NCI-H1105 (cell line): ENCODE measurements around the gene CAPN3.

ENCODE experiments used
- DNase-seq: peaks from one replicate; lab custom pipeline; 2025; lab: John Stamatoyannopoulos, UW

The CAPN3 gene

DNA sequence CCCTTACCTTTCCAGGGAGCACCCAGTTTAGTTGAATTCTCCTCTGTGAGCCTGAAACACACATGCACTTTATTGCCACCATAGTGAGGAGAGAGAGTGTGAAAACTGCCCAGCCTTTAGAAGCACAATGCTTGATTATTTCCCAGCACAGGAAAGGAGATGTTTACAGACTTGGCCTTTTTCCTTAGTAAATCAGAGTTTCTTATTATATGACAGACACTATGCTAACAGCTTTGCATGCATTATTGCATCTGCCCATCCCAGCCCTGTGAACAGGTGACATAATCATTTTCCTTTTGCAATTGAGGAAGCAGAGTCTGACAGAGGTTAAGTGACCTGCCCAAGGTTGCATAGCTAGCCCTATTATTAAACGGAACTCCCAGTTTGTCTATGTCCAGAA is 36.5 kb downstream of the CAPN3 start:
- DNase-seq = no peak

DNA sequence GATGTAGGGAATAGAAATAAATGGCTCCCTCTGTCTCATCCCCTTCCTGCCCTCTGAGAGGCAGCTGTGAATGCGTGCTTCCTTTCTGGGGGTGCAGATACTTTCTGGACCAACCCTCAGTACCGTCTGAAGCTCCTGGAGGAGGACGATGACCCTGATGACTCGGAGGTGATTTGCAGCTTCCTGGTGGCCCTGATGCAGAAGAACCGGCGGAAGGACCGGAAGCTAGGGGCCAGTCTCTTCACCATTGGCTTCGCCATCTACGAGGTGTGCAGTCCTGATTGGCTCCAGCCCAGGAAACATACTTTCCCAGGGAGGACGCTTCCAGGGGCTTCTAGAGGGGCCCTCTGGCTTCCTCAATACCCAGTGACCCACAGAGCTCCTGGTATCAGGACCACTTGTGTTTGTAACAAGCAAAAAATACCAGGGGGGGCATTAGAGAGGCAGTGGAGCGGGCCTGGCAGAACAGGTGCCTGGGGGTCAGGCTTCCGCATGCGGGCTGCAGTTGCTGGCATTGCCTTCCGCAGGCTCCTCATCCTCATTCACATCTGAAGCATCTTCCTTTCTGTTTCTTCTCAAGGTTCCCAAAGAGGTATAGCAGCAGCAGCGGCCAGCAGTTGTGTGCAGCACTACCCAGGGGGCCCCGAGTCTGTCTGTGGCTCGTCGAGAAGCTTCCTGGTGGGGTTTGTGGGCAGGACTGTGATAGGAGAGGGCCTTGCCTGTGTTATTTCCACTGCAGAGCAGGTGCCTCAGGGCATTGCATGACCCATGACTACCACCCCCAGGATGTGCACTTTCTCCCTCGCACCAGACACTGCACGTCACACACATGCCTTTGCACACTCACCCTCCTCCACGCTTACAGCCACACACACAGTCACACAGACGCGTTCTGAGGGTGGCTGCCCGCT is 42.5 kb downstream of the CAPN3 start:
- DNase-seq = no peak

DNA sequence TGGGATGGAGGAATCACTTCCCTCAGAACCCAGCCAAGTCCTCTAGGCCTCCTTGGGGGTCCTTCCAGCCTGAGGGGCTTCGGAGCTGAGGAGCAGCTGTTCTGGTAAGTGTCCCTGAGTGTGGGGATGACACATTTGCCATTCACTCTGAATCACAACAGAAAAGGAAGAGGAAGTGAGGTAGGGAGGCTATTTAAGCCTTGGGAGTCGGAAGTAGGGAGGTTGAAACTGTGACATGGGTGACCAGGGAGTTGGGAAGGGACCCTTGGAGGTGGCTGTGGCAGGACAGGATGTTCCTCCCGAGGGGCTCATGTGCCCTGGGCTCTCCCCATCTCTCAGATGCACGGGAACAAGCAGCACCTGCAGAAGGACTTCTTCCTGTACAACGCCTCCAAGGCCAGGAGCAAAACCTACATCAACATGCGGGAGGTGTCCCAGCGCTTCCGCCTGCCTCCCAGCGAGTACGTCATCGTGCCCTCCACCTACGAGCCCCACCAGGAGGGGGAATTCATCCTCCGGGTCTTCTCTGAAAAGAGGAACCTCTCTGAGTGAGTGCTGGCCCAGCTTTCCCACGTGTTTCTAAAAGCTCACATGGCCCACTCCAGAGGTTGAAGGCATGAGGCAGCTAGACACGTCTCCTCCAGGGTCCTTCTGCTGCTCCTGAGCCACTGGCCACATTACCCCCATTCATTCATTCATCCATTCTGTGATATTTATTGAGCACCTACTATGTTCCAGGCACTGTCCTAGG is 43.3 kb downstream of the CAPN3 start:
- DNase-seq = no peak

DNA sequence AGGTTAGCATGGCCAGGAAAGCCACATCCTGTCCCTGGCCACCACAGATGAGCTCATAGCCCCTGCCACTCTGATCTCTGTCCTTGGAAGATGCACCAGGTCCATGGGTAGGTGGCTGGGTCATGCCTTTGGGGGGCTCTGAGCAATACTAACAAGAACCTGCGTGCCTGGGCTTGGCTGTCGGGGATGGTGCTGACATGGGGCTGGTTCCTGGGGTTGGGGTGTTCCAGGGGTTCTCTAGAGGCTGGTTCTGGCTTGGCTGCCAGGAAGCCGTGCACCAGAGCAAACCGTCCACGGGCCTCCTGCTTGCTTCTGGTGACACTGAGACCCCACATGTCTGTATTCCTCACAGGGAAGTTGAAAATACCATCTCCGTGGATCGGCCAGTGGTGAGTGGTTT is 44.1 kb downstream of the CAPN3 start:
- DNase-seq = no peak

DNA sequence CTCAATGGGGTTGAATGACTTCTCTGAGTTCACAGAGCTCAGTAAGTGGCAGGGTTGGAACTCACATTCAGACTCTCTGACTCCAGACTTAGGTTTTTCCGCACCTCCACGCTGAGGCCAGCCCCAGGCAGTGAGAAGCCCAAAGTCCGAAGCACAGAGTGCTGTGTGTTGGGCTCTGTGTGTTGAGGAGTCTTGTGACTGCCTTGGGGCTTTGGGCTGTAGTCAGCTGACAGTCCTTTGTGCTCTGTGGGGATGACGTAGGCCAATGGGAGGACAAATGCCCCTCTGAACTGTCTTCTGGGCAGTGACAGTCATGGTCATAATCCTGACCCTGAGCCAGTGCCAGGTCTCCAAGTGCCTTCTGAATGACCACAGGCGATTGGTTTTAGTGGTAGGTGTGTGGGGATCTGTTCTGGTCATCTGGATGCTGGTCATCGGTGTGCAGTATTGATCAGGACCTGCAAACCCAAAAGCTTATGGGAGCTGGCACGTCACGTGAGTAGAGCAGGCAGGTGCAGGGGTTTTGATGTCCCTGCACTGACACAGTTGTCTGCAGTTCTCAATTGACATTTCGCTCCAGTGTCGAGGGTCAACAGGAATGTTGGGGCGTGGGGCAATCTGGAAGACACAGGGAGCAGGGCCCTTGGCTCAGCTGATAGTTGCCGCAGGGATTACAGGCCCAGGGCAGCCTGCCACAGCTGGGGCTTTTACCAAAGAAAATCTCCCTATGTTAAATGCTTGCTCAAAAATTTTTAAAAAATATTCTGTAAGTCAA is 45.3 kb downstream of the CAPN3 start:
- no peak for DNase-seq

DNA sequence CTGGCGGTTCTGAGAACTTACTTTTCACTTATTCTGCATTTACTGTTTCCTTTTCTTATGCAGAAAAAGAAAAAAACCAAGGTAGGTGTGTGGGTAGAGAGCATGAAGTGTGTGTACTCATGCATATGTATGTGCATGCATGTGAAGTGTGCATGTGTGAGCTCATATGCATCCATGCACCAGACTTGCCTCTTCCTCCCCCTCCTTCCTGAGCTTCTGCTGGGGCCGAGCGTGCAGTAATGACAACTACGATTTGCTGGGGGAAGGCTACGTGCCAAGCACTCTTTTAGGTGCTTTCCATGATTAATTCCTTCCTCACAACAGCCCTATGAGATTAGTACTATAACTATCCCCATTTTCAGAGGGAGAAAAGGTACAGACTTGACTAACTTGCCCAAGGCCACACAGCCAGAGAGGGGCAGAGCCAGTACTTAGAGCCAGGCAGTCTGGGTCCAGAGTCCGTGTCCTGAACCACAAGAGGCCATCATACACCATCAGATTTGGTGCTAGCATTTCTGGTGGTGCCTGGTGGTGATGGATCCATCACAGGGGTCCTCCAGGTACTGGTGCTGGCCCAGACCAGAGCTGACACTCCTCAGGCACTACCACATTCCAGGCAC is 46.7 kb downstream of the CAPN3 start:
- no peak for DNase-seq

DNA sequence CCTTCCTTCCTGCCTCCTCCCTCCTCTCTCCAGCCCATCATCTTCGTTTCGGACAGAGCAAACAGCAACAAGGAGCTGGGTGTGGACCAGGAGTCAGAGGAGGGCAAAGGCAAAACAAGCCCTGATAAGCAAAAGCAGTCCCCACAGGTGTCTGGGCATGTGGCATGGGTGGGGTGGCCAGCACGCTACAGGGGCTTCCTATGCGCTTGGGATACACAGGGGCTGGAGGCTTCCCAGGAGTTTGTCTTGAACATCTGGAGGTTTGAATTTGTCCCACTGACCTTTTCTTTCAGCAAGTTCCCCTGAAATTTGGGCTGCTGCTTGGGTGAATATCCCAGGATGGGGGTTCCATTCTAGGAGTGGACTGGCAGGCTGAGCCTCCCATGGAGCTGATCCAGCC is 48.9 kb downstream of the CAPN3 start:
- DNase-seq = no peak

DNA sequence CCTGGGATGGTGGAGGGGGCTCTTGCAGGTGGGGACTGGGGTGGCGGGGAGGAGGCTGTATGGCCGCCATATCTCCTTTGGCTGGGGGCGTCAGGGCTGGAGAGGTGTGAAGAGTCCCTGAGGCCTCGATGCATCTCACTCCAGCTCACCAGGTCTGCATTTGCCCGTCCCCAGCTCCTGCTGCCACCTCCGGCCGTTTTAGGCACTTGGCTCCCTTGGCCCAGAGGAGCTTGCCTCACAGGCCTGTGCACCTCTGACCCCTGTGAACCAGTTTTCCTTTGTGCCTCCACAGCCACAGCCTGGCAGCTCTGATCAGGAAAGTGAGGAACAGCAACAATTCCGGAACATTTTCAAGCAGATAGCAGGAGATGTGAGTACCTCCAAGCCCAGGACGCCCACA is 49.7 kb downstream of the CAPN3 start:
- no peak for DNase-seq

DNA sequence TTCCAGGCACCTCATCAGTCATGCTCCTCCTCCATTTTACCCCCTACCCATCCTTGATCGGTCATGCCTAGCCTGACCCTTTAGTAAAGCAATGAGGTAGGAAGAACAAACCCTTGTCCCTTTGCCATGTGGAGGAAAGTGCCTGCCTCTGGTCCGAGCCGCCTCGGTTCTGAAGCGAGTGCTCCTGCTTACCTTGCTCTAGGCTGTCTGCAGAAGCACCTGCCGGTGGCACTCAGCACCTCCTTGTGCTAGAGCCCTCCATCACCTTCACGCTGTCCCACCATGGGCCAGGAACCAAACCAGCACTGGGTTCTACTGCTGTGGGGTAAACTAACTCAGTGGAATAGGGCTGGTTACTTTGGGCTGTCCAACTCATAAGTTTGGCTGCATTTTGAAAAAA is 52.6 kb downstream of the CAPN3 start:
- no peak for DNase-seq

DNA sequence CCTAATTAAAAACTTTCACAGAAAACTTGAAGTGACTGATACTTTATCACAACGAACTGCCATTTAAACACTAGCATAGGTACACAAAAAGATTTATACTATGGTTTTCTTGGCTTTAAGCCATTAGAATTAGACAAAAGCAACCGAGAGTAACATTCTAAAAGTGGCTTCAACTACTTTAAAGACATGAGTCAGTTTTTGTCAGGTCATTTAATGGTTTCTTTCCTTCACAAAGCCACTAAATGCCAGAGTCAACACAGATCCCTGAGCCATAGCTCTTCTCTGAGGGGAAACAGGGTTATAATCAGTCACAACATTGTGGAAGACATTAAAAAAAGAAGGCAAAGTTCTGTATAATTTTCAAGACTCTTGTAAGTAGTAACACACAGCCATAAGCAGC is 54.6 kb downstream of the CAPN3 start:
- DNase-seq = no peak

DNA sequence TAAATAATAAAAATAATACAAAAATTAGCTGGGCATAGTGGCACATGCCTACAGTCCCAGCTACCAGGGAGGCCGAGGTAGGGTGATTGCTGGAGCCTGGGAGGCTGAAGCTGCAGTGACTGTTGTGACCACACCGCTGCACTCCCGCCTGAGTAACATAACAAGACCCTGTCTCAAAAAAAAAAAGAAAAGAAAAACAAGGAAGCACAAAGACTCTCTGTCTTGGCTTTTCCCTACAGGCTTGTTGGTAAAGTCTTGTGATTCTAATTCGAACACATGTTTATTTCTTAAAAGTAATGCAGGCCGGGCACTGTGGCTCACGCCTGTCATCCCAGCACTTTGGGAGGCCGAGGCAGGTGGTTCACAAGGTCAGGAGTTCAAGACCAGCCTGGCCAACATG is 60.1 kb downstream of the CAPN3 start:
- no peak for DNase-seq

DNA sequence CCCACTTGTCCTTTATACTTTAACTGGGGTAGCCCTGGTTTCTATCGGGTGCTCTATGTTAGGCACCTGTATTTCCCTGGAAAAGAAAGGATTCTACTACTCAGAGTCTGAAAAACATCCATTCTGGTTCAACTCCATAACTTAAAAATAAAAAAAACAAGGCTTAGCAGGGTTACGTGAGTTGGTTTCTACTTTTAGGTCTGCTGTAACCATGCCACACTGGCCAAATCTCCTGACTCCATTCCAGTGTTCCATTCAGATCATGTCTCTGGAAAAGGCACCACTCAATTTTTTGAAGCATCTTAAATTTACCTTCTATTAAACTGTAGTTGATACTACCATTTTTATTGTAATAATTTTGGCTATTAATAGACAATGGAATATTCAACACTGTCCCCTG is 62.1 kb downstream of the CAPN3 start:
- no peak for DNase-seq

DNA sequence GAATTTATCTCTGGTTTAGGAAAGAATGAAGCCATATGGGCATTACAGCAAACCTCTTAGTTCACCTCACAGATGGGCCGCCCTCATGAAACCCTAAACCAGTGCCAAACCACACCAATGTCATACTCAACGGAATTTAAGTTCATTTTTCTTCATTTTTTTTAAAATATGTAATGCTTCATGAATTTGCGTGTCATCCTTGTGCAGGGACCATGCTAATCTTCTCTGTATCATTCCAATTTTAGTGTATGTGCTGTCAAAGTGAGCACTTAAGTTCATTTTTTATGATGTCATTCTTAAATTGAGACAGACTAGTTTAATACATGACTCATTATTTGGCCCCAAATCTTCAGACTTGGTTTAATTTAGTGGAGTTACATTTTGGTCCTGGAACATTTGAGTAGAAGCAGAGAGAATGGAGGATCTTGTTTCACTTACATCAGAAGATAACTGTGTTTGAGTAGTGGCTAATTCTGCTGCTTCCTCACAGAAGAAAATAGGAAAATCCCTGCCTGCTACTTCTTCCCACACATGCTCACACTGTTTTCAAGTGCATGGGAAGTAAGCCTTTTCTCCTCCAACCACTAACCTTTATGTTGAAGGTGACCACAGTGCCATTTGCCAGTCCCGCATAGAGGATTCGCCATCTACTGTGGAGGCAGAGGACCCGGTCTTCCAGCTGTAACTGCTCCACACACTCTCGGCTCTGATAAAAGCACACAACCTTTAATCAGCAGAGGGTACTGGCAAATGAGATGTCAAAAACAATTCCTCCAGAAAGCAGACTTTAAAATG is 68.3 kb downstream of the CAPN3 start:
- DNase-seq = no peak

DNA sequence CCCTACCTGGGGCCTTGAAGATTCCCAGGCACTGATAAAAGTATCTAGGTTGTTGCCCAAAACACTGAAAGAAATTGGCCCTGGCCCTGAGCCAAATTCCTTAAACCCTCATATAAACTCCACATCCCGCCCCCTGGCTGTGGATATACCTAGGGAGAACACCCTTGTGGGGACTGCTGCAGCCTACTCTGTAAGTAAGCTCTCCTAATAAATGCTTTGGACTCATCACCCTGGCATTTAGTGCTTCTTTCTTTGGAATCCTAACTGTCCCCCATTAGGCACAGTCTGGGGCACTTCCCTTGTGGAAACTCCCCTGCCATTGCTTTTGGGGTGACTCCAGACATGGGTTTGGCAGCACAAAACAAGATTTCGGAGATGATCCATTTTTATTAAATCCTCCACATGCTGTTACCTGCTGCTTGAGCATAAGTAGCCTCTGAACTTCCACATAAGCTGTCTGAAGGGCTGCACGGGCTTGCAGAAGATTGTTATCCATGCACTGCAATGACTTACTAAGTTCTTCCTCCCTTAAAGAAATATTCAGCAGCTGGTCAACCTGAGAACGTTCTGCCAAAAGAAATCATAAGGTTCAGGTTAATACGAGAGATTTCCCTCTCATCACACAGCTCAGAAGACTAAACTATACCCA is 85.2 kb downstream of the CAPN3 start:
- no peak for DNase-seq

DNA sequence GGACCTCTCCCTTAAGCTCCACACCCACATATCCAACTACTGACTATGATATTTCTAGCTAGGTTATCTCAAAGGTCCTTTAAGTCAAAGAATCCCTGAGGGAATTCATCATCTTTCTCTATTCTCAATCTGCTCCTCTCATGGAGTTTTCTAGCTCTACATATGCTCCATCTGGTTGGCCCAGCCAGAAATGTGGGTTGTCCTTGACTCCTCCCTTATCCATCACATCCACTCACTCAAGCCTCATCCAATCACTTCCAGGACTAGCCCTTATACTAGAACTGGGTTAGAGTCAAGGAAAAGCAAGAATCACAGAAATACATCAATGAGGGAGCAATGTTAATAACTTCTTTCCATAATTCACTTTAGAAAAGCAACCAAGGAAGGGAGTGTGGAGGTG is 86.2 kb downstream of the CAPN3 start:
- DNase-seq = no peak

DNA sequence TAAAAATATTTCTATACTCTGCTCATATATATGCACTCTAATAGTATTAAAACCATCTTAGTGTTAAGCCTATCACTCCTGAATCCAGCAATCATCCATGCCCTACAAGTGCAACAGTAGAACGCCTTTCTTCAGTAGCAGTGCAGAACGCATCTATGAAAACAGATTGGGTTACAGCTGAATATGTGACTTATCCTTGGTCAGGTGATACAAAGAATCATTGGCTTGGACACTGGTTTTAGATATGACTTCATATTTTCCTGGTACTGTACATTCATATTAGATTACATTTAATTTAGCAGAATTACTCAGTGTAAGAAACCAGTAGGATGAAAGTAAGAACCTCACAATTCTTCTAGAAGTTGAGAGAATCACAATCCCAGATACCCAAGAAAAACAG is 88.3 kb downstream of the CAPN3 start:
- no peak for DNase-seq

DNA sequence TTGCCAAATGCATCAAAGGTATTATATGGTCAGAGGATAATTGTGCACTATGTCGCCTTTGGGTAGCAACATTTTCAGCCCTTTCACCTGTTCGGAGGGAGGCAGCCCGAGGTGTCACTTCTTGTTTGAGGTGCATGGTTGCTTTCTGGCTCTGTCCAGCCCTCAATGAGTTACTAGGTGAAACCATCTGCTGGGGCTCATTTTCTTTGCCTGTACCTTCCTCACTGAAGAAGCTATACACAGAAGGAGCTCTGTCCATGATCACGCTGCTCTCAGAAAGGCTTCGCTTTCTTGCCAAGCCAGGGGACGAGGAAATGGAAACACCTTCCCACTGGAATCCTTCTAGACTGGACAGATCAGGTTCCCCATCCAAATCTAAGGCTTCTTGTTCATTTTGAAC is 89.0 kb downstream of the CAPN3 start:
- no peak for DNase-seq

DNA sequence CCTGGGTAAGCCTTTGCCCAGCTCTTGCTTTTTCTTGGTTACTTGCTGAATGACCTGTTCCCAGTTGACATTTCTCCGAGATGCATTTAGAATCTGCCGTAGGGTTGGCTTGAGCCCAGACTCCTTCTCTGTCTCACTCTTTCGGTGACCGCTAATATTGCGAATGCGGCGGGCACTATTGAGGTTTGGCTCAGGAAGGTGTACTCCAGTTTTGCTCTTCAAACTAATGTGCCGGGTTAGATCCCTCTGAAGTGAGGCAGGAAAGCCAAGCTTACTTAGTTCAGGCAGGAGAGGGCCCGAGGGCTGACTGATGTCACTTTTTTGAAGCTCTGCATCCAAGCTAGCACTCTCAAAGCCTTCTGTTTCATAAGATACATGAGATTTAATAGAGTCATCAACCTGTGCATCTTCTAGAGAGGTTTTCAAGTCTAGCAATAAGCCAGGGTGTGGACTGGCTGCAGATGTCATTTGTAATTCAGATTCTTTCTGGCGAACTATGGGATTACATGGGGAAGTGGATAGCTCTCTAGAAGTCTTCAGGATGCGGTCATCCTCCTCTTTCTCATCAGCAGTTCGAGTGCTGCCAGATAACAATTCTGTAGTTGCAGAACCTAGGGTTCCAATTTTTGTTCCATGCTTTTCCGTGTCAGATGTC is 90.6 kb downstream of the CAPN3 start:
- no peak for DNase-seq

DNA sequence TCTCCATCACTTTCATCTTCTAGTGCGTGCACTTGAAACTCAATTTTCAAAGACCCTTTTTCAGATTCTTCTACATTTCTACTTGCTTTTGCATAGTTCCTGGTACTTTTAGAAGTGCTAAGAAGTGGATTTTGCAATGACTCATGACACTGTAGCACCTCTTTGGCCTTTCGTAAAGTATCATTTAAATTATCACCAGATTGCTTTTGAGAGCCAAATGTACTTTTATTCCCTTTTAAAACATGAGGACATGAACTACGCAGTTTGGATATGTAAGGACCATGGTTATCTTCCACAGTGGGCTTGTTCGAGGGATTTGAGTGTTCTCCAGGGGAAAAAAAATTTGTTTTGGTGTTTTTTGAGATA is 91.1 kb downstream of the CAPN3 start:
- no peak for DNase-seq

DNA sequence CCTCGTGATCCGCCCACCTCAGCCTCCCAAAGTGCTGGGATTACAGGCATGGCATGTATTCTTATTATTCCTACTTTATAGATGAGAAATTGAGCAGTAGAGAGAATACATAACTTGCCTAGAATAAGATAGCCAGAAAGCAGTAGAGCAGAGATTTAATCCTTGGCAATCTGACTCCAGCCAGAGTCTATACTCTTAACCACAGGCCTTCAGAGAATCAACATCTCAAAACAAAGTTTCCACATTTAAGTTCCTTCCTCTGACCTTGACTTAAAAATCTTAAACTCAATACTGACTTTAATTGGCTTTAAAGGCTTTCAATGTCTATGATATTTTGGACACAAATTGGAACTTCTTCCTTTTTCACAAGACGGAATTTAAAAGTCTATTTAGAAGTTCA is 94.5 kb downstream of the CAPN3 start:
- DNase-seq = no peak
